HCT116 (cell line): ENCODE measurements around the gene EFL1. TPM values are rescaled to one million over a fixed set of nuclear protein-coding genes. Genes with fewer than 3 reads are reported as not detected.

Experiments used
- ATAC-seq: fragments of 200-7000 bp; cut with Tn5 transposase; 2 replicates; pipeline ENCODE4 v1.9.1; 2020; ENCODE audit warnings: mild to moderate bottlenecking, moderate library complexity
- BruUV-seq: library from RNA; stranded (reverse); fragments of 400-500 nt; replicated peaks from 2 replicates; lab custom pipeline; 2021; lab: Mats Ljungman, UMichigan
- CTCF ChIA-PET: fragments of 300-600 bp; sonication (Branson Sonifier 250); formaldehyde crosslinking; loops from one replicate; lab custom pipeline; 2021; ENCODE audit warnings: antibody characterized with exemption; lab: Charles Lee
- POLR2A ChIA-PET: fragments of 300-600, 350-600 bp; sonication (Branson Sonifier 250); formaldehyde crosslinking; loops from one replicate; lab custom pipeline; 2021; ENCODE audit warnings: antibody characterized with exemption; lab: Charles Lee
- RAD21 ChIA-PET, 2 experiments: fragments of 300-600 bp; sonication (Branson Sonifier 250); formaldehyde crosslinking; loops; one replicate each; lab custom pipeline; 2023; ENCODE audit warnings: low total read pairs in 2 of 2; ENCODE audit not compliant: uncharacterized antibody in 2 of 2, unreplicated experiment in 2 of 2, low non-redundant PET in 1 of 2; lab: Charles Lee
- DNase-seq: peaks from one replicate; pipeline ENCODE4 v3.0.0-alpha.2; 2010; ENCODE audit warnings: low read depth, low spot score
- H2AFZ ChIP-seq: fragments of 200-600 bp; shearing (Covaris generic), sonication (generic); 2 replicates; pipeline ENCODE4 v1.6.1; 2017; ENCODE audit warnings: low read depth, mixed run types, mixed read lengths, antibody characterized with exemption, low read length; ENCODE audit not compliant: poor library complexity, severe bottlenecking
- H3K27ac ChIP-seq: 2 replicates; pipeline ENCODE4 v1.5.1; 2012; ENCODE audit warnings: low read depth, low read length
- H3K27me3 ChIP-seq: fragments of 200-600 bp; sonication (generic); 2 replicates; pipeline ENCODE4 v1.6.1; 2016; ENCODE audit warnings: mixed run types, low read length, mixed read lengths; ENCODE audit not compliant: insufficient read depth
- H3K36me3 ChIP-seq, 2 experiments: fragments of 200-500 bp in 1 of 2; fragments of 200-600 bp in 1 of 2; sonication (Bioruptor generic) in 1 of 2; sonication (generic) in 1 of 2; 2 replicates each; pipeline versions ENCODE4 v1.5.1 to v1.6.1; 2014 to 2016; ENCODE audit warnings: low read length in 2 of 2, inconsistent platforms in 1 of 2, mixed read lengths in 1 of 2, mixed run types in 1 of 2; ENCODE audit not compliant: insufficient read depth in 2 of 2, control insufficient read depth in 1 of 2
- H3K4me1 ChIP-seq, 2 experiments: fragments of 200-600 bp in 1 of 2; sonication (generic) in 1 of 2; 2 replicates each; pipeline versions ENCODE4 v1.5.1 to v1.6.1; 2012 to 2017; ENCODE audit warnings: low read length in 2 of 2, inconsistent platforms in 1 of 2, mild to moderate bottlenecking in 1 of 2, mixed read lengths in 1 of 2, mixed run types in 1 of 2, moderate library complexity in 1 of 2; ENCODE audit not compliant: insufficient read depth in 2 of 2, control insufficient read depth in 1 of 2
- H3K4me2 ChIP-seq: fragments of 200-600 bp; sonication (generic); 2 replicates; pipeline ENCODE4 v1.6.1; 2017; ENCODE audit warnings: mixed run types, low read length, mixed read lengths
- H3K4me3 ChIP-seq, 2 experiments: fragments of 200-600 bp in 1 of 2; sonication (generic) in 1 of 2; replicated peaks in 1 of 2; 2 replicates each; pipeline ENCODE4 v1.5.1; 2011 to 2016; ENCODE audit warnings: low read length in 2 of 2, control low read depth in 1 of 2, low read depth in 1 of 2, mild to moderate bottlenecking in 1 of 2, mixed read lengths in 1 of 2, mixed run types in 1 of 2
- H3K79me2 ChIP-seq: fragments of 200-600 bp; sonication (generic); 2 replicates; pipeline ENCODE4 v1.6.1; 2017; ENCODE audit warnings: mild to moderate bottlenecking, mixed run types, low read length, moderate library complexity, mixed read lengths; ENCODE audit not compliant: insufficient read depth
- H3K9ac ChIP-seq: fragments of 200-600 bp; sonication (generic); 2 replicates; pipeline ENCODE4 v1.6.1; 2016; ENCODE audit warnings: low read length, mixed read lengths
- H3K9me2 ChIP-seq: fragments of 200-600 bp; sonication (generic), shearing (Covaris generic); 2 replicates; pipeline ENCODE4 v1.6.1; 2017; ENCODE audit warnings: mixed run types, mild to moderate bottlenecking, moderate library complexity; ENCODE audit not compliant: insufficient read depth
- H3K9me3 ChIP-seq, 2 experiments: fragments of 200-500 bp in 1 of 2; fragments of 200-600 bp in 1 of 2; sonication (Bioruptor generic) in 1 of 2; sonication (generic) in 1 of 2; 2 replicates each; pipeline ENCODE4 v1.6.1; 2014 to 2017; ENCODE audit warnings: low read length in 2 of 2, mixed read lengths in 2 of 2, inconsistent platforms in 1 of 2, low read depth in 1 of 2, mild to moderate bottlenecking in 1 of 2, mixed run types in 1 of 2, moderate library complexity in 1 of 2; ENCODE audit not compliant: control insufficient read depth in 1 of 2, insufficient read depth in 1 of 2
- H4K20me1 ChIP-seq: fragments of 200-600 bp; sonication (generic), shearing (Covaris generic); 2 replicates; pipeline ENCODE4 v1.6.1; 2017; ENCODE audit warnings: mixed run types, mild to moderate bottlenecking, moderate library complexity; ENCODE audit not compliant: insufficient read depth
- CEBPB ChIP-seq: IDR thresholded peaks from 2 replicates; pipeline ENCODE4 v1.6.1; 2012; ENCODE audit warnings: low read depth
- EGR1 ChIP-seq: IDR thresholded peaks from 2 replicates; pipeline ENCODE4 v1.6.1; 2012; ENCODE audit warnings: low read depth
- ELF1 ChIP-seq: IDR thresholded peaks from 2 replicates; pipeline ENCODE4 v1.6.1; 2012; ENCODE audit warnings: low read depth, borderline replicate concordance
- EZH2 ChIP-seq: fragments of 200-600 bp; sonication (generic); IDR thresholded peaks from 2 replicates; pipeline ENCODE4 v1.6.1; 2017; ENCODE audit warnings: antibody characterized with exemption, mixed run types
- FOSL1 ChIP-seq: IDR thresholded peaks from 2 replicates; pipeline ENCODE4 v1.6.1; 2012; ENCODE audit warnings: low read depth
- JUND ChIP-seq: IDR thresholded peaks from 2 replicates; pipeline ENCODE4 v1.6.1; 2012
- POLR2A ChIP-seq: IDR thresholded peaks from 2 replicates; pipeline ENCODE4 v1.7.0; 2011; ENCODE audit warnings: borderline replicate concordance; ENCODE audit not compliant: insufficient read depth, insufficient read length; ENCODE audit errors: extremely low read depth
- POLR2AphosphoS5 ChIP-seq: IDR thresholded peaks from 2 replicates; pipeline ENCODE4 v1.6.1; 2011; ENCODE audit warnings: mild to moderate bottlenecking, low read depth, low read length, moderate library complexity
- RAD21 ChIP-seq: IDR thresholded peaks from 2 replicates; pipeline ENCODE4 v1.6.1; 2012; ENCODE audit warnings: low read depth, mild to moderate bottlenecking
- SIN3A ChIP-seq: IDR thresholded peaks from 2 replicates; pipeline ENCODE4 v1.6.1; 2012; ENCODE audit warnings: low read depth
- SP1 ChIP-seq: IDR thresholded peaks from 2 replicates; pipeline ENCODE4 v1.6.1; 2012; ENCODE audit warnings: low read depth
- SRF ChIP-seq: IDR thresholded peaks from 2 replicates; pipeline ENCODE4 v1.6.1; 2012; ENCODE audit warnings: low read depth
- TCF7L2 ChIP-seq: IDR thresholded peaks from 2 replicates; pipeline ENCODE4 v1.7.0; 2011; ENCODE audit warnings: borderline replicate concordance, inconsistent platforms; ENCODE audit not compliant: insufficient read depth, insufficient read length; ENCODE audit errors: extremely low read depth
- YY1 ChIP-seq: IDR thresholded peaks from 2 replicates; pipeline ENCODE4 v1.6.1; 2011; ENCODE audit warnings: low read length, low read depth, moderate library complexity, mild to moderate bottlenecking; ENCODE audit not compliant: insufficient replicate concordance; ENCODE audit errors: extremely low read depth
- ZFX ChIP-seq: fragments of 450-650 bp; IDR thresholded peaks from 2 replicates; pipeline ENCODE4 v1.6.1; 2017
- ZNF274 ChIP-seq: fragments of 200-500 bp; sonication (Bioruptor generic); IDR thresholded peaks from 2 replicates; pipeline ENCODE4 v1.6.1; 2014; ENCODE audit warnings: mild to moderate bottlenecking, low read depth, low read length, inconsistent platforms
- intact Hi-C: fragments of 100-400 bp; cut with micrococcal nuclease; formaldehyde crosslinking; loops from 2 replicates; pipeline ENCODE4 v1.10.0; 2022
- total RNA-seq: library from RNA; stranded (reverse); gene quantifications from one replicate; pipeline ENCODE4 v1.2.1, GENCODE V29; 2021; ENCODE audit not compliant: unreplicated experiment
- TF ChIP-seq, protein P1 (sequence below): IDR thresholded peaks from 2 replicates; pipeline ENCODE4 v1.6.1; 2012
- TF ChIP-seq, protein P2 (sequence below), 3 experiments: fragments of 200-600 bp in 1 of 3; sonication (generic) in 1 of 3; IDR thresholded peaks in 2 of 3; conservative IDR thresholded peaks in 1 of 3; 2 replicates each; pipeline ENCODE4 v1.5.1; 2012 to 2017; ENCODE audit warnings: low read depth in 2 of 3, low read length in 2 of 3, antibody characterized with exemption in 1 of 3, borderline replicate concordance in 1 of 3, control low read depth in 1 of 3, mild to moderate bottlenecking in 1 of 3, mixed read lengths in 1 of 3, mixed run types in 1 of 3, moderate library complexity in 1 of 3; ENCODE audit not compliant: insufficient read depth in 1 of 3
- TF ChIP-seq, protein P3 (sequence below): IDR thresholded peaks from 2 replicates; pipeline ENCODE4 v1.6.1; 2012
- TF ChIP-seq, protein P4 (sequence below): IDR thresholded peaks from 2 replicates; pipeline ENCODE4 v1.6.1; 2012; ENCODE audit warnings: low read depth

The EFL1 gene
- total RNA-seq, 1 experiment from 2014 or later, result 12.7 TPM

DNA sequence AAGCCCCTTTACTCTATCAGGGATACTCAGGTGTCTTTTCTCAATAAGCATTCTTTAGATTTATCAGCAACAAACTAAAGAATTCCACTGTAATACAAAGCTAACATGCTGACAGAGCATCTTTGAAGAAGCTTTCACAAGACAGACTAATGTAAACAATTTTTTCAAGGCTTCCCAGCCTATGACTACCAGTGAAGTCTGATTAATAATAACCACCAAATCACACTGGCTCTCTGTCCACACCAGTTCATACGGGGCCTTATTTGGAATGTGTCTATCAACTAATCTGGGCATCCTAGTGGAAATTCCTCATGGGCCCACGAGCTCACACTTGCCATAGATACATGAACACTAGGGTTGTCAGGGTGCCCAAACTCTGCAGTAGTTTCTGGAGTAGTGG, 84.5 kb downstream of the EFL1 start:
- Histone ChIP-seq H3K9ac (no peak overlapping the region), H2AFZ (no peak overlapping the region), H3K27me3 (no peaks in the 10 kb centered on the region), H3K9me2 (no peaks in the 10 kb centered on the region), H4K20me1 (no peaks in the 10 kb centered on the region), H3K36me3 (no peaks in the 10 kb centered on the region), H3K79me2 (no peaks in the 10 kb centered on the region), H3K9me3 (no peaks in the 10 kb centered on the region), H3K4me2 (no peak overlapping the region), H3K27ac (no peak overlapping the region), H3K4me3 (no peak overlapping the region), H3K4me1 (no peaks in the 10 kb centered on the region)
- intact Hi-C loops, result no loop called here
- ChIA-PET RAD21 (no interaction called here), POLR2A (no interaction called here), CTCF (no interaction called here)
- no peak for TF ChIP-seq SIN3A
- TF ChIP-seq, protein P1, sequence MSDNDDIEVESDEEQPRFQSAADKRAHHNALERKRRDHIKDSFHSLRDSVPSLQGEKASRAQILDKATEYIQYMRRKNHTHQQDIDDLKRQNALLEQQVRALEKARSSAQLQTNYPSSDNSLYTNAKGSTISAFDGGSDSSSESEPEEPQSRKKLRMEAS, result no peak
- TF ChIP-seq FOSL1, result no peak
- TF ChIP-seq ZFX, result no peak
- no peak for TF ChIP-seq POLR2A
- TF ChIP-seq JUND, result no peak
- TF ChIP-seq YY1, result no peak
- no peak for TF ChIP-seq POLR2AphosphoS5
- TF ChIP-seq RAD21, result no peak
- no peak for TF ChIP-seq CEBPB
- no peak for TF ChIP-seq SRF
- TF ChIP-seq SP1, result no peak
- TF ChIP-seq, protein P2, sequence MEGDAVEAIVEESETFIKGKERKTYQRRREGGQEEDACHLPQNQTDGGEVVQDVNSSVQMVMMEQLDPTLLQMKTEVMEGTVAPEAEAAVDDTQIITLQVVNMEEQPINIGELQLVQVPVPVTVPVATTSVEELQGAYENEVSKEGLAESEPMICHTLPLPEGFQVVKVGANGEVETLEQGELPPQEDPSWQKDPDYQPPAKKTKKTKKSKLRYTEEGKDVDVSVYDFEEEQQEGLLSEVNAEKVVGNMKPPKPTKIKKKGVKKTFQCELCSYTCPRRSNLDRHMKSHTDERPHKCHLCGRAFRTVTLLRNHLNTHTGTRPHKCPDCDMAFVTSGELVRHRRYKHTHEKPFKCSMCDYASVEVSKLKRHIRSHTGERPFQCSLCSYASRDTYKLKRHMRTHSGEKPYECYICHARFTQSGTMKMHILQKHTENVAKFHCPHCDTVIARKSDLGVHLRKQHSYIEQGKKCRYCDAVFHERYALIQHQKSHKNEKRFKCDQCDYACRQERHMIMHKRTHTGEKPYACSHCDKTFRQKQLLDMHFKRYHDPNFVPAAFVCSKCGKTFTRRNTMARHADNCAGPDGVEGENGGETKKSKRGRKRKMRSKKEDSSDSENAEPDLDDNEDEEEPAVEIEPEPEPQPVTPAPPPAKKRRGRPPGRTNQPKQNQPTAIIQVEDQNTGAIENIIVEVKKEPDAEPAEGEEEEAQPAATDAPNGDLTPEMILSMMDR (IDR thresholded peaks at IDR 0.05 in 2 of 3, conservative IDR thresholded peaks at IDR 0.05 in 1 of 3; ENCODE audit: borderline replicate concordance in 1 of 3, insufficient read depth in 1 of 3, low read depth in 2 of 3, low read length in 2 of 3), result no peak
- TF ChIP-seq, protein P3, sequence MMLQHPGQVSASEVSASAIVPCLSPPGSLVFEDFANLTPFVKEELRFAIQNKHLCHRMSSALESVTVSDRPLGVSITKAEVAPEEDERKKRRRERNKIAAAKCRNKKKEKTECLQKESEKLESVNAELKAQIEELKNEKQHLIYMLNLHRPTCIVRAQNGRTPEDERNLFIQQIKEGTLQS, result no peak
- TF ChIP-seq EGR1, result no peak
- no peak for TF ChIP-seq ELF1
- TF ChIP-seq ZNF274, result no peak
- no peak for TF ChIP-seq EZH2
- TF ChIP-seq, protein P4, sequence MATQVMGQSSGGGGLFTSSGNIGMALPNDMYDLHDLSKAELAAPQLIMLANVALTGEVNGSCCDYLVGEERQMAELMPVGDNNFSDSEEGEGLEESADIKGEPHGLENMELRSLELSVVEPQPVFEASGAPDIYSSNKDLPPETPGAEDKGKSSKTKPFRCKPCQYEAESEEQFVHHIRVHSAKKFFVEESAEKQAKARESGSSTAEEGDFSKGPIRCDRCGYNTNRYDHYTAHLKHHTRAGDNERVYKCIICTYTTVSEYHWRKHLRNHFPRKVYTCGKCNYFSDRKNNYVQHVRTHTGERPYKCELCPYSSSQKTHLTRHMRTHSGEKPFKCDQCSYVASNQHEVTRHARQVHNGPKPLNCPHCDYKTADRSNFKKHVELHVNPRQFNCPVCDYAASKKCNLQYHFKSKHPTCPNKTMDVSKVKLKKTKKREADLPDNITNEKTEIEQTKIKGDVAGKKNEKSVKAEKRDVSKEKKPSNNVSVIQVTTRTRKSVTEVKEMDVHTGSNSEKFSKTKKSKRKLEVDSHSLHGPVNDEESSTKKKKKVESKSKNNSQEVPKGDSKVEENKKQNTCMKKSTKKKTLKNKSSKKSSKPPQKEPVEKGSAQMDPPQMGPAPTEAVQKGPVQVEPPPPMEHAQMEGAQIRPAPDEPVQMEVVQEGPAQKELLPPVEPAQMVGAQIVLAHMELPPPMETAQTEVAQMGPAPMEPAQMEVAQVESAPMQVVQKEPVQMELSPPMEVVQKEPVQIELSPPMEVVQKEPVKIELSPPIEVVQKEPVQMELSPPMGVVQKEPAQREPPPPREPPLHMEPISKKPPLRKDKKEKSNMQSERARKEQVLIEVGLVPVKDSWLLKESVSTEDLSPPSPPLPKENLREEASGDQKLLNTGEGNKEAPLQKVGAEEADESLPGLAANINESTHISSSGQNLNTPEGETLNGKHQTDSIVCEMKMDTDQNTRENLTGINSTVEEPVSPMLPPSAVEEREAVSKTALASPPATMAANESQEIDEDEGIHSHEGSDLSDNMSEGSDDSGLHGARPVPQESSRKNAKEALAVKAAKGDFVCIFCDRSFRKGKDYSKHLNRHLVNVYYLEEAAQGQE, result no peak
- no peak for TF ChIP-seq TCF7L2
- no TSS peak for BruUV-seq
- DNase-seq (no peak), ATAC-seq (no peak)
